Measurements from ENCODE around the gene IFNA5. TPM values are rescaled to one million over a fixed set of nuclear protein-coding genes. Genes with fewer than 3 reads are reported as not detected.

IFNA5 gene
- total and polyA plus RNA-seq, 2 of the 8 experiments (the other 6 are each of a cell fraction or from before 2014, with no cell fraction given), result not detected

DNA sequence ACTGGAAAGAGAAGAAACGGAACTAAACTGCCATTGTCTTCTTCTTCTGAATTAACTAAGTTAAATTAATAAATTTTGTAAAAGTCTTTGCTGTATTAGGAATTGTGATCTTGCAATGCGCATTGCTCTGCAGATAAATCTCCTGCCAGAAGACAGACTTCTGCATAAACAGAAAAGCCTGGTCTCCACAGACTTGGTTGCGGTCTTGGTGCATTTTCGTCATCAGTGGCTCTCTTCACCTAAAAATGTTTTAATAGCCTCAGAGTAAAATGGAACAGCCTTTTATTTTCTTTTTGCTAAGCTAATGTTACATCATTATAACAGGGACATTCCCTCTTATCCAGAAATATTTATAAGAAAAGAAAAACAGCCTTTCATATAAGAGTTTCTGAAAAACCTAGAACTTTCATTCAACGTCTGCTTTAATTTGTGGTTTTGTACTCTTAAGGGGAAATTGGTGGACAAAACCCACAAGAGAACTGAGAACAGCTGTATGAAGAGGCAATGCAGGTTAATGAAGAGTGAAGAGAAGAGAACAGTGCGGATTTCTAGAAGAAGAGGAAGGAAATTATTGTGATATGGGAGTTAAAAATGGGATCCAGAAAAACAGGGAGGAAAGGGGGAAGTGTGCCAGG, 10.1 kb downstream of the IFNA5 start (continued):
- no peak for TF ChIP-seq E2F6 (IDR thresholded peaks at IDR 0.05)
- TF ChIP-seq POU5F1 (IDR thresholded peaks at IDR 0.05; ENCODE audit: low read depth, low read length), result no peak
- TF ChIP-seq RNF2 (IDR thresholded peaks at IDR 0.05; ENCODE audit: borderline replicate concordance, low read depth, low read length, missing control alignments, poor library complexity, severe bottlenecking), result no peak
- TF ChIP-seq CHD2 (IDR thresholded peaks at IDR 0.05; ENCODE audit: low read length), result no peak
